ENCODE measurements around the gene PTPRB.

The PTPRB gene

GRCh38 chr12:70592664-70593063 lies 44.6 kb downstream of the PTPRB start:
- no peak for DNase-seq (ENCODE audit: low spot score)

GRCh38 chr12:70590549-70591226 lies 46.5 kb downstream of the PTPRB start:
- no peak for DNase-seq (ENCODE audit: low spot score)

- DNase-seq (ENCODE audit: low spot score): peak; percentile 70
Observed at GRCh38 chr12:70590051-70590450, 47.2 kb downstream of the PTPRB start.

GRCh38 chr12:70584332-70584731 lies 52.9 kb downstream of the PTPRB start:
- DNase-seq (ENCODE audit: low spot score): no peak

- DNase-seq (ENCODE audit: low spot score): no peak
Observed at GRCh38 chr12:70583251-70583650, 54.0 kb downstream of the PTPRB start.

GRCh38 chr12:70581208-70581607 lies 56.0 kb downstream of the PTPRB start:
- DNase-seq (ENCODE audit: low spot score): no peak

- DNase-seq (ENCODE audit: low spot score): no peak
Observed at GRCh38 chr12:70577283-70577634, 60.0 kb downstream of the PTPRB start.

GRCh38 chr12:70576341-70577282 lies 60.6 kb downstream of the PTPRB start:
- peak; percentile 65 for DNase-seq (ENCODE audit: low spot score)

GRCh38 chr12:70571705-70572268 lies 65.4 kb downstream of the PTPRB start:
- no peak for DNase-seq (ENCODE audit: low spot score)

GRCh38 chr12:70571029-70571428 lies 66.2 kb downstream of the PTPRB start:
- no peak for DNase-seq (ENCODE audit: low spot score)

- DNase-seq (ENCODE audit: low spot score): no peak
Observed at GRCh38 chr12:70561550-70561949, 75.7 kb downstream of the PTPRB start.

- no peak for DNase-seq (ENCODE audit: low spot score)
Observed at GRCh38 chr12:70560671-70561070, 76.6 kb downstream of the PTPRB start.

GRCh38 chr12:70559390-70559789 lies 77.8 kb downstream of the PTPRB start:
- no peak for DNase-seq (ENCODE audit: low spot score)

GRCh38 chr12:70557583-70558191 lies 79.5 kb downstream of the PTPRB start:
- DNase-seq (ENCODE audit: low spot score): no peak

- DNase-seq (ENCODE audit: low spot score): no peak
Observed at GRCh38 chr12:70556179-70556869, 80.9 kb downstream of the PTPRB start.

- no peak for DNase-seq (ENCODE audit: low spot score)
Observed at GRCh38 chr12:70555081-70555480, 82.1 kb downstream of the PTPRB start.

- DNase-seq (ENCODE audit: low spot score): no peak
Observed at GRCh38 chr12:70553391-70553859, 83.8 kb downstream of the PTPRB start.

- DNase-seq (ENCODE audit: low spot score): no peak
Observed at GRCh38 chr12:70551731-70552130, 85.5 kb downstream of the PTPRB start.

- no peak for DNase-seq (ENCODE audit: low spot score)
Observed at GRCh38 chr12:70550180-70550577, 87.0 kb downstream of the PTPRB start.

- no peak for DNase-seq (ENCODE audit: low spot score)
Observed at GRCh38 chr12:70549340-70550179, 87.7 kb downstream of the PTPRB start.

- DNase-seq (ENCODE audit: low spot score): peak; percentile 76
Observed at GRCh38 chr12:70543444-70543843, 93.8 kb downstream of the PTPRB start.

All from COLO829 (cell line).